RWPE1 (cell line): ENCODE data around the gene TGM3.

Experiments
- CTCF ChIA-PET: fragments of 350-600 bp; sonication (Branson Sonifier 250); formaldehyde crosslinking; extraction: SDS; loops from one replicate; lab custom pipeline; 2021; lab: Yijun Ruan, JAX
- POLR2A ChIA-PET: fragments of 400-600 bp; formaldehyde crosslinking; extraction: SDS; loops from one replicate; lab custom pipeline; 2020; ENCODE audit warnings: antibody characterized with exemption; ENCODE audit not compliant: low non-redundant PET; lab: Yijun Ruan, JAX
- DNase-seq: peaks from one replicate; pipeline ENCODE4 v3.0.0; 2012; ENCODE audit warnings: low spot score
- H3K27ac ChIP-seq: fragments of 450-650 bp; 2 replicates; pipeline ENCODE4 v1.5.1; 2017
- TF ChIP-seq, protein P1 (sequence below): fragments of 450-650 bp; conservative IDR thresholded peaks from 2 replicates; pipeline ENCODE4 v1.5.1; 2017; ENCODE audit warnings: low read depth, mild to moderate bottlenecking

TGM3 gene

DNA sequence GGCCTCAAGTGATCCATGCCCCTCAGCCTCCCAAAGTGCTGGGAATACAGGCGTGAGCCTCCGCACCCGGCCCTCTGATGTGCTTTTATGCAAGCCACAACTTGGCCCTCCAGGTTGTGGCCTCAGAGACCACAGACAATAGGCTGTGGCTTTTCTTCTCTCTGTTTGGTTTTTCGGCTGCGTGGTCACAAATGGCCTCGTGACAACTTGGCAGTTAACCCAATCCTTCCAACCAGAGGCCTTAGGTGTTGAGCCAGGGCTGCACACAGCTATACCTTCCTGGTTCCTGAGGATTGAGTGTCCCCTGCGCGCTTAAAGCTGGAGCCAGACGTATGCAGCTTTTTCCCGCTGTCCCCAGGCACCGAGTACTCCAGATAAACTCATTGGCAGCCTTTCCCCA, 6.3 kb upstream of the TGM3 start:
- ChIA-PET CTCF (interaction anchor here (0.6 kb wide), 2 partner anchors 82 to 364 kb away, joined by 3 read pairs; no protein-coding TSS in a partner anchor), POLR2A (no interaction called here)
- TF ChIP-seq, protein P1, sequence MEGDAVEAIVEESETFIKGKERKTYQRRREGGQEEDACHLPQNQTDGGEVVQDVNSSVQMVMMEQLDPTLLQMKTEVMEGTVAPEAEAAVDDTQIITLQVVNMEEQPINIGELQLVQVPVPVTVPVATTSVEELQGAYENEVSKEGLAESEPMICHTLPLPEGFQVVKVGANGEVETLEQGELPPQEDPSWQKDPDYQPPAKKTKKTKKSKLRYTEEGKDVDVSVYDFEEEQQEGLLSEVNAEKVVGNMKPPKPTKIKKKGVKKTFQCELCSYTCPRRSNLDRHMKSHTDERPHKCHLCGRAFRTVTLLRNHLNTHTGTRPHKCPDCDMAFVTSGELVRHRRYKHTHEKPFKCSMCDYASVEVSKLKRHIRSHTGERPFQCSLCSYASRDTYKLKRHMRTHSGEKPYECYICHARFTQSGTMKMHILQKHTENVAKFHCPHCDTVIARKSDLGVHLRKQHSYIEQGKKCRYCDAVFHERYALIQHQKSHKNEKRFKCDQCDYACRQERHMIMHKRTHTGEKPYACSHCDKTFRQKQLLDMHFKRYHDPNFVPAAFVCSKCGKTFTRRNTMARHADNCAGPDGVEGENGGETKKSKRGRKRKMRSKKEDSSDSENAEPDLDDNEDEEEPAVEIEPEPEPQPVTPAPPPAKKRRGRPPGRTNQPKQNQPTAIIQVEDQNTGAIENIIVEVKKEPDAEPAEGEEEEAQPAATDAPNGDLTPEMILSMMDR, result no peak
- H3K27ac ChIP-seq, result no peak overlapping the region
- no peak for DNase-seq

DNA sequence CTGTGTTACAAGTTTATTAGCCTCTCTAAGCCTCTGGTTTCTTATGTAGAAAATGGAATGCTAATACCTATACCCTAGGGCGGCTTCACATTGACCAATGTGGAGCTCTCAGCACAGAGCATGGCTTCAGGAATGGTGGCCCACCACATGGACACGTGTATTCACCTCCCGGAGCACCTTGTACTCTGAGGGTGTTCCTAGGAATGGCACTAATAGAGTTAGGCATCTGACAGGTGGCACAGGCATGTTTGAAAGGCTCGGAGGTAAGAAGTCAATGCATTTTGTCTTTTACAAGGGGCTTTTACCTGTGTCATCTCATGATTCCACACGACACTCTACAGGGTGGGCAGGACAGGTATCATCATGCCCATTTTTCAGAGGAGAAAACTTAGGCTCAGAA, 5.3 kb upstream of the TGM3 start:
- CTCF ChIA-PET, result no interaction called here
- POLR2A ChIA-PET, result no interaction called here
- TF ChIP-seq, protein P1, result no peak
- DNase-seq, result no peak
- no peak overlapping the region for H3K27ac ChIP-seq

GRCh38 chr20:2292416-2293110, 3.2 kb upstream of the TGM3 start:
- no peak for DNase-seq
- POLR2A ChIA-PET, result no interaction called here
- TF ChIP-seq, protein P1, result no peak
- H3K27ac ChIP-seq, result no peak overlapping the region
- CTCF ChIA-PET, result interaction anchor here (0.7 kb wide), 2 partner anchors 159 to 741 kb away, joined by 3 to 4 read pairs; no protein-coding TSS in a partner anchor

- no peak for DNase-seq
- no peak overlapping the region for H3K27ac ChIP-seq
- TF ChIP-seq, protein P1, result no peak
- CTCF ChIA-PET, result interaction anchor here (0.7 kb wide), 1 partner anchor 159 kb away, joined by 3 read pairs; no protein-coding TSS in a partner anchor
- POLR2A ChIA-PET, result no interaction called here
These were observed 2.3 kb upstream of the TGM3 start for GRCh38 chr20:2293486-2293885.

- TF ChIP-seq, protein P1, result no peak
- POLR2A ChIA-PET, result no interaction called here
- CTCF ChIA-PET, result interaction anchor here (0.5 kb wide), 1 partner anchor 395 kb away, joined by 3 read pairs; no protein-coding TSS in a partner anchor
- H3K27ac ChIP-seq, result no peak overlapping the region
- no peak for DNase-seq
These were observed 1.8 kb upstream of the TGM3 start for GRCh38 chr20:2293971-2294370.

DNA sequence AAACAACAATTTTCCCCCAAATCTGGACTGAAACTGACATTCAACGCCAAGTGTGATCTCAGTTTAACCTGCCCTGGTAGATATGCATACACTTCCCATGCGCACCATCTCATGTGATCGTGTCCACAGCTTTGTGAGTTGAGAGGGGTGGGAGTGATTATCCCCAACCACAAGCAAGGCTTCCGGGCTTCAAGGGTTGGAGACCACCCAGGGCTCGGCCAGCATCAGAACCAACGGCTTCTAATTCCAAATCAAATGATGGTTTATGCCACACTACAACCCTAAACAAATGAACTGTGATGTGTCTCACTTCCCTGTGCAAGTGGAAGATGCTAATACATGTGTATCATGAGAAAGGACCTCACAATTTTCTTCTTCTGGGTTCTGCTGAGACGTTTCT, 515 bp upstream of the TGM3 start:
- TF ChIP-seq, protein P1, result no peak
- POLR2A ChIA-PET, result no interaction called here
- CTCF ChIA-PET, result no interaction called here
- DNase-seq, result no peak
- no peak overlapping the region for H3K27ac ChIP-seq
